Sigmoid colon (tissue), 7 donors: ENCODE measurements around the gene PLOD2. TPM values are rescaled to one million over a fixed set of nuclear protein-coding genes. Genes with fewer than 3 reads are reported as not detected.

Experiments
- DNase-seq: peaks from one replicate; pipeline ENCODE4 v3.0.0-alpha.2; 2019
- H3K27ac ChIP-seq, 4 donors: fragments of 200-600 bp; sonication (generic); one replicate each; pipeline ENCODE4 v1.5.1; 2016 to 2019; ENCODE audit warnings: mild to moderate bottlenecking in 1 of 4
- H3K27me3 ChIP-seq, 3 donors: fragments of 200-600 bp; sonication (generic); one replicate each; pipeline ENCODE4 v1.5.1; 2019; ENCODE audit warnings: mild to moderate bottlenecking in 1 of 3
- H3K36me3 ChIP-seq, 4 donors: fragments of 200-600 bp; sonication (generic); one replicate each; pipeline ENCODE4 v1.5.1; 2016 to 2019
- H3K4me1 ChIP-seq, 4 donors: fragments of 200-600 bp; sonication (generic); one replicate each; pipeline ENCODE4 v1.5.1; 2017 to 2019
- H3K4me3 ChIP-seq, 4 donors: fragments of 200-600 bp; sonication (generic); one replicate each; pipeline ENCODE4 v1.5.1; 2017 to 2019; ENCODE audit warnings: mild to moderate bottlenecking in 2 of 4, moderate library complexity in 1 of 4
- H3K9me3 ChIP-seq, 4 donors: fragments of 200-600 bp in 3 of 4; sonication (generic) in 3 of 4; one replicate each; pipeline versions ENCODE4 v1.5.1 to v1.6.1; 2013 to 2019
- CTCF ChIP-seq, 4 experiments: fragments of 450-650 bp in 3 of 4; fragments of 200-600 bp in 1 of 4; IDR thresholded peaks; one replicate each; pipeline ENCODE4 v1.5.1; 2016 to 2019; ENCODE audit warnings: antibody characterized with exemption in 4 of 4, mild to moderate bottlenecking in 3 of 4, moderate library complexity in 2 of 4
- EP300 ChIP-seq, 4 donors: sonication (generic); formaldehyde crosslinking; IDR thresholded peaks; one replicate each; pipeline ENCODE4 v1.6.1; 2017; ENCODE audit warnings: antibody characterized with exemption in 4 of 4
- POLR2A ChIP-seq, 2 donors: fragments of 450-650 bp; IDR thresholded peaks; one replicate each; pipeline ENCODE4 v1.6.1; 2016; ENCODE audit warnings: antibody characterized with exemption in 2 of 2, mild to moderate bottlenecking in 2 of 2, moderate library complexity in 2 of 2
- POLR2AphosphoS5 ChIP-seq, 4 donors: sonication (generic); formaldehyde crosslinking; IDR thresholded peaks; one replicate each; pipeline ENCODE4 v1.6.1; 2017; ENCODE audit warnings: antibody characterized with exemption in 4 of 4
- whole genome bisulfite sequencing, 2 donors: extraction: QIAGEN DNeasy Blood & Tissue Kit; methylation state at CpG; one replicate each; pipeline ENCODE4 v1.1.7; 2013; 5-methylcytosine and 5-hydroxymethylcytosine counted together
- intact Hi-C: fragments of 100-400 bp; cut with DNase I; formaldehyde crosslinking; loops from one replicate; pipeline ENCODE4 v1.15.1; 2023
- polyA plus RNA-seq, 3 donors: library from polyadenylated mRNA; stranded (reverse); fragments of 200-250 nt; gene quantifications; one replicate each; pipeline ENCODE4 v1.2.3, GENCODE V29; 2013
- total RNA-seq, 4 donors: library from RNA; depleted of rRNA; stranded (reverse); fragments of >200 nt; gene quantifications; one replicate each; pipeline ENCODE4 v1.1.0, GENCODE V29; 2016
- donor health status: healthy with polysubstance abuse.
- donor health status: Bipolar disorder and iron deficiency.
- donor health status: healthy.

PLOD2 gene
- total and polyA plus RNA-seq, 7 donors = 13.6 to 79.9 (median 63.3) TPM

- Histone ChIP-seq H3K27ac (peak overlapping the region in 3 of 4 donors; percentile 18 to 63 (median 44)), H3K27me3 (no peaks in the 10 kb centered on the region), H3K36me3 (no peaks in the 10 kb centered on the region), H3K4me1 (peaks cover 0 to 91% (median 59%) of the 10 kb centered on the region in 4 donors), H3K9me3 (no peaks in the 10 kb centered on the region), H3K4me3 (no peak overlapping the region)
- WGBS, 2 donors = 92 to 93% methylated on average over 2 of the region's 2 CpGs
- TF ChIP-seq POLR2AphosphoS5 (IDR thresholded peaks at IDR 0.05) = peak in 1 of 4 donors; percentile 34
- no peak for TF ChIP-seq CTCF (IDR thresholded peaks at IDR 0.05)
- intact Hi-C loops = no loop called here
- DNase-seq = no peak
These were observed 30.1 kb downstream of the PLOD2 start for GRCh38 chr3:146130881-146131371.

- TF ChIP-seq CTCF (IDR thresholded peaks at IDR 0.05) = no peak
- TF ChIP-seq POLR2AphosphoS5 (IDR thresholded peaks at IDR 0.05) = no peak
- TF ChIP-seq POLR2A (IDR thresholded peaks at IDR 0.05) = no peak
- no peak for TF ChIP-seq EP300 (IDR thresholded peaks at IDR 0.05)
- H3K4me3 ChIP-seq = no peak overlapping the region
- intact Hi-C loops = no loop called here
- no peaks in the 10 kb centered on the region for H3K9me3 ChIP-seq
- H3K27me3 ChIP-seq = no peaks in the 10 kb centered on the region
- DNase-seq = no peak
- H3K27ac ChIP-seq = peak overlapping the region in 2 of 4 donors; percentile 44 to 63
- WGBS, 2 donors = 67 to 75% methylated on average over 3 of the region's 3 CpGs
- no peaks in the 10 kb centered on the region for H3K36me3 ChIP-seq
- H3K4me1 ChIP-seq = peaks cover 0 to 93% (median 57%) of the 10 kb centered on the region in 4 donors
These were observed 31.2 kb downstream of the PLOD2 start for GRCh38 chr3:146129750-146130149.

- H3K4me1 ChIP-seq = peaks cover 0 to 93% (median 53%) of the 10 kb centered on the region in 4 donors
- intact Hi-C loops = no loop called here
- H3K4me3 ChIP-seq = no peak overlapping the region
- no peaks in the 10 kb centered on the region for H3K36me3 ChIP-seq
- H3K9me3 ChIP-seq = no peaks in the 10 kb centered on the region
- no peak for DNase-seq
- no peaks in the 10 kb centered on the region for H3K27me3 ChIP-seq
- 50 to 73% methylated on average over 1 of the region's 1 CpG for WGBS, 2 donors
- no peak for TF ChIP-seq POLR2AphosphoS5 (IDR thresholded peaks at IDR 0.05)
- no peak for TF ChIP-seq EP300 (IDR thresholded peaks at IDR 0.05)
- no peak for TF ChIP-seq POLR2A (IDR thresholded peaks at IDR 0.05)
- no peak for TF ChIP-seq CTCF (IDR thresholded peaks at IDR 0.05)
- H3K27ac ChIP-seq = peak overlapping the region in 2 of 4 donors; percentile 44 to 63
These were observed 32.0 kb downstream of the PLOD2 start for GRCh38 chr3:146128939-146129338.

GRCh38 chr3:146128179-146128578, 32.8 kb downstream of the PLOD2 start:
- no peak for DNase-seq
- intact Hi-C loops = no loop called here
- Histone ChIP-seq H3K4me3 (no peak overlapping the region), H3K27me3 (no peaks in the 10 kb centered on the region), H3K27ac (peak overlapping the region in 2 of 4 donors; percentile 44 to 63), H3K36me3 (no peaks in the 10 kb centered on the region), H3K9me3 (no peaks in the 10 kb centered on the region), H3K4me1 (peaks cover 0 to 91% (median 47%) of the 10 kb centered on the region in 4 donors)
- TF ChIP-seq CTCF (IDR thresholded peaks at IDR 0.05) (no peak), POLR2A (IDR thresholded peaks at IDR 0.05) (no peak), EP300 (IDR thresholded peaks at IDR 0.05) (no peak), POLR2AphosphoS5 (IDR thresholded peaks at IDR 0.05) (no peak)
- WGBS, 2 donors = 85 to 92% methylated on average over 1 of the region's 1 CpG

GRCh38 chr3:146125951-146126350, 35.0 kb downstream of the PLOD2 start:
- H3K27ac ChIP-seq = peak overlapping the region in 3 of 4 donors; percentile 62 to 63 (median 63)
- H3K9me3 ChIP-seq = no peaks in the 10 kb centered on the region
- peaks cover 0 to 5% (median 0%) of the 10 kb centered on the region in 4 donors for H3K36me3 ChIP-seq
- DNase-seq = no peak
- H3K4me1 ChIP-seq = peaks cover 0 to 69% (median 29%) of the 10 kb centered on the region in 4 donors
- intact Hi-C loops = no loop called here
- TF ChIP-seq CTCF (IDR thresholded peaks at IDR 0.05) = no peak
- TF ChIP-seq EP300 (IDR thresholded peaks at IDR 0.05) = peak in 1 of 4 donors; percentile 25
- TF ChIP-seq POLR2A (IDR thresholded peaks at IDR 0.05) = no peak
- peak; percentile 52 to 70 (median 56) for TF ChIP-seq POLR2AphosphoS5 (IDR thresholded peaks at IDR 0.05)
- no peak overlapping the region for H3K4me3 ChIP-seq
- H3K27me3 ChIP-seq = no peaks in the 10 kb centered on the region
